SK-N-SH (cell line): ENCODE data around the gene PRIM1. TPM values are rescaled to one million over a fixed set of nuclear protein-coding genes. Genes with fewer than 3 reads are reported as not detected.

Experiments
- CTCF ChIA-PET: fragments of 300-600, 350-600 bp; formaldehyde crosslinking; extraction: SDS; loops from one replicate; lab custom pipeline; 2021; lab: Yijun Ruan, JAX
- POLR2A ChIA-PET: fragments of 350-600 bp; sonication (Branson Sonifier 250); formaldehyde crosslinking; extraction: SDS; loops from one replicate; lab custom pipeline; 2020; ENCODE audit warnings: antibody characterized with exemption, inconsistent platforms; lab: Yijun Ruan, JAX
- DNase-seq: peaks from one replicate; pipeline ENCODE4 v3.0.0; 2012
- H2AFZ ChIP-seq: fragments of 200-600 bp; sonication (generic); 2 replicates; pipeline ENCODE4 v1.8.1; 2016; ENCODE audit warnings: antibody characterized with exemption, mild to moderate bottlenecking, low read depth
- H3F3A ChIP-seq: fragments of 200-600 bp; sonication (generic); replicated peaks from 2 replicates; pipeline ENCODE3; 2016; ENCODE audit warnings: antibody characterized with exemption, mild to moderate bottlenecking; ENCODE audit not compliant: insufficient read depth
- H3K27ac ChIP-seq, 2 experiments: fragments of 200-500 bp in 1 of 2; fragments of 200-600 bp in 1 of 2; sonication (Bioruptor generic) in 1 of 2; sonication (generic), shearing (Covaris generic) in 1 of 2; 2 replicates each; pipeline versions ENCODE4 v1.5.1 to v1.6.1; 2014 to 2016; ENCODE audit warnings: low read depth in 2 of 2, inconsistent platforms in 1 of 2, low read length in 1 of 2, mild to moderate bottlenecking in 1 of 2, mixed read lengths in 1 of 2
- H3K27me3 ChIP-seq: fragments of 200-600 bp; sonication (generic), shearing (Covaris generic); 2 replicates; pipeline ENCODE4 v1.6.1; 2016; ENCODE audit warnings: mixed run types; ENCODE audit not compliant: insufficient read depth
- H3K36me3 ChIP-seq, 2 experiments: fragments of 200-500 bp in 1 of 2; fragments of 200-600 bp in 1 of 2; sonication (Bioruptor generic) in 1 of 2; sonication (generic) in 1 of 2; replicated peaks in 1 of 2; 2 replicates each; pipeline versions ENCODE3 to v1.5.1; 2014 to 2016; ENCODE audit warnings: low read length in 1 of 2, mild to moderate bottlenecking in 1 of 2; ENCODE audit not compliant: insufficient read depth in 2 of 2, control insufficient read depth in 1 of 2
- H3K4me1 ChIP-seq, 2 experiments: fragments of 200-500 bp in 1 of 2; fragments of 200-600 bp in 1 of 2; sonication (Bioruptor generic) in 1 of 2; sonication (generic), shearing (Covaris generic) in 1 of 2; 2 replicates each; pipeline versions ENCODE4 v1.5.1 to v1.6.1; 2014 to 2016; ENCODE audit warnings: low read depth in 1 of 2, low read length in 1 of 2, mixed run types in 1 of 2; ENCODE audit not compliant: insufficient read depth in 2 of 2, control insufficient read depth in 1 of 2
- H3K4me2 ChIP-seq: fragments of 200-600 bp; sonication (generic), shearing (Covaris generic); 2 replicates; pipeline ENCODE4 v1.6.1; 2017; ENCODE audit warnings: mixed run types
- H3K4me3 ChIP-seq, 2 experiments: fragments of 200-500 bp in 1 of 2; fragments of 200-600 bp in 1 of 2; sonication (Bioruptor generic) in 1 of 2; sonication (generic), shearing (Covaris generic) in 1 of 2; 2 replicates each; pipeline versions ENCODE4 v1.5.1 to v1.8.1; 2014 to 2016; ENCODE audit warnings: low read depth in 2 of 2, inconsistent platforms in 1 of 2, low read length in 1 of 2, mild to moderate bottlenecking in 1 of 2, mixed read lengths in 1 of 2, moderate library complexity in 1 of 2
- H3K79me2 ChIP-seq: fragments of 200-600 bp; sonication (generic); 2 replicates; pipeline ENCODE4 v1.8.1; 2017; ENCODE audit warnings: mild to moderate bottlenecking; ENCODE audit not compliant: insufficient read depth
- H3K9ac ChIP-seq: fragments of 200-600 bp; sonication (generic); 2 replicates; pipeline ENCODE4 v1.6.1; 2017; ENCODE audit warnings: mixed run types
- H3K9me2 ChIP-seq: fragments of 200-600 bp; sonication (generic); 2 replicates; pipeline ENCODE4 v1.6.1; 2017; ENCODE audit warnings: mixed run types
- H3K9me3 ChIP-seq: fragments of 200-600 bp; sonication (generic); 2 replicates; pipeline ENCODE4 v1.6.1; 2017; ENCODE audit warnings: mixed run types, mild to moderate bottlenecking, moderate library complexity
- H4K20me1 ChIP-seq: fragments of 200-600 bp; sonication (generic); 2 replicates; pipeline ENCODE4 v1.6.1; 2017; ENCODE audit warnings: mild to moderate bottlenecking, mixed run types; ENCODE audit not compliant: insufficient read depth
- CHD2 ChIP-seq: fragments of 150-350 bp; IDR thresholded peaks from 2 replicates; pipeline ENCODE4 v1.6.1; 2018; ENCODE audit warnings: low read length; ENCODE audit not compliant: partially characterized antibody
- ELF1 ChIP-seq: IDR thresholded peaks from 2 replicates; pipeline ENCODE4 v1.4.0; 2012
- EP300 ChIP-seq, 2 experiments: IDR thresholded peaks; 2 replicates each; pipeline versions ENCODE4 v1.4.0 to v1.6.1; 2012; ENCODE audit warnings: borderline replicate concordance in 1 of 2, low read depth in 1 of 2, low read length in 1 of 2
- GATA2 ChIP-seq: sonication (generic); formaldehyde crosslinking; IDR thresholded peaks from 2 replicates; pipeline ENCODE4 v1.5.0; 2020; ENCODE audit warnings: mild to moderate bottlenecking, missing genetic modification reagents
- MEF2A ChIP-seq: IDR thresholded peaks from 2 replicates; pipeline ENCODE4 v1.4.0; 2012; ENCODE audit warnings: low read depth, borderline replicate concordance
- NFIC ChIP-seq: IDR thresholded peaks from 2 replicates; pipeline ENCODE4 v1.4.0; 2012; ENCODE audit warnings: borderline replicate concordance
- NRF1 ChIP-seq: IDR thresholded peaks from 2 replicates; pipeline ENCODE4 v1.6.1; 2012; ENCODE audit warnings: low read depth, mild to moderate bottlenecking, low read length
- RCOR1 ChIP-seq: fragments of 150-350 bp; IDR thresholded peaks from 2 replicates; pipeline ENCODE4 v1.6.1; 2017; ENCODE audit warnings: antibody characterized with exemption, low read length
- RFX5 ChIP-seq: IDR thresholded peaks from 2 replicates; pipeline ENCODE4 v1.6.1; 2012; ENCODE audit warnings: mild to moderate bottlenecking, improper control_type of control experiment, low read length
- SIN3A ChIP-seq: IDR thresholded peaks from 2 replicates; pipeline ENCODE4 v1.6.1; 2012; ENCODE audit warnings: low read depth, mild to moderate bottlenecking, low read length, moderate library complexity, borderline replicate concordance
- SMC3 ChIP-seq: IDR thresholded peaks from 2 replicates; pipeline ENCODE4 v1.6.1; 2012; ENCODE audit warnings: low read depth, low read length, improper control_type of control experiment
- WGBS: methylation state at CpG from one replicate; pipeline ENCODE4 v1.1.6; 2017; ENCODE audit warnings: low lambda C conversion rate; 5-methylcytosine and 5-hydroxymethylcytosine counted together
- polyA plus RNA-seq, 3 experiments: library from polyadenylated mRNA; depleted of rRNA; stranded (reverse); fragments of >200 nt; gene quantifications; 2 replicates each; pipeline ENCODE4 v1.2.3, GENCODE V29; 2012
- TF ChIP-seq, protein P1 (sequence below): IDR thresholded peaks from 2 replicates; pipeline ENCODE4 v1.4.0; 2012; ENCODE audit warnings: low read depth
- TF ChIP-seq, protein P2 (sequence below): fragments of 150-350 bp; IDR thresholded peaks from 2 replicates; pipeline ENCODE4 v1.6.1; 2017; ENCODE audit warnings: antibody characterized with exemption, low read length, low read depth, borderline replicate concordance
- TF ChIP-seq, protein P3 (sequence below): IDR thresholded peaks from 2 replicates; pipeline ENCODE4 v1.4.0; 2012; ENCODE audit warnings: low read depth, borderline replicate concordance
- TF ChIP-seq, protein P4 (sequence below): fragments of 200-600 bp; sonication (generic); IDR thresholded peaks from 2 replicates; pipeline ENCODE4 v1.6.1; 2017; ENCODE audit warnings: antibody characterized with exemption, mild to moderate bottlenecking, moderate library complexity
- TF ChIP-seq, protein P5 (sequence below): IDR thresholded peaks from 2 replicates; pipeline ENCODE4 v1.6.1; 2012; ENCODE audit warnings: mild to moderate bottlenecking, low read depth, low read length, moderate library complexity

The PRIM1 gene
- polyA plus RNA-seq, 1 of the 3 experiments (the other 2 are of a cell fraction), result 10.9 TPM

DNA sequence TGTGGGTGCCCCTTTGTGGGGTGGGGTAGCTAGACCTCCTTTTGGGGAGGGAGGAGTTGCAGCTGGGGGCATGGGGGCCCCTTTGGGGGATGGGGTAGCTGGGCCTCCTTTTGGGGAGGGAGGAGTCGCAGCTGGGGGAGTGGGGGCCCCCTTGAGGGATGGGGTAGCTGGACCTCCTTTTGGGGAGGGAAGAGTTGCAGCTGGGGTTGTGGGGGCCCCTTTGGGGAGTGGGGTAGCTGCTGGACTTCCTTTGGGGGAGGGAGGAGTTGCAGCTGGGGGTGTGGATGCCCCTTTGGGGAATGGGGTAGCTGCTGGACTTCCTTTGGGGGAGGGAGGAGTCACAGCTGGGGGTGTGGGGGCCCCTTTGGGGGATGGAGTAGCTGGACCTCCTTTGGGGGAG is 34.0 kb downstream of the PRIM1 start:
- DNase-seq, result no peak
- Histone ChIP-seq H3K4me1 (peaks cover 22 to 23% of the 10 kb centered on the region in 2 experiments), H3K79me2 (peaks cover 79% of the 10 kb centered on the region), H3F3A (peaks cover 26% of the 10 kb centered on the region), H3K36me3 (peaks cover 53 to 69% of the 10 kb centered on the region in 2 experiments), H3K4me3 (no peak overlapping the region), H3K27me3 (no peaks in the 10 kb centered on the region), H3K27ac (no peak overlapping the region), H2AFZ (no peak overlapping the region), H3K9ac (no peak overlapping the region), H3K9me3 (no peaks in the 10 kb centered on the region), H4K20me1 (peaks cover 91% of the 10 kb centered on the region), H3K4me2 (no peak overlapping the region), H3K9me2 (no peaks in the 10 kb centered on the region)
- 100% methylated on average over 1 of the region's 1 CpG for WGBS
- CTCF ChIA-PET, result interaction anchor here (0.8 to 1.4 kb wide), 2 partner anchors 23 to 44 kb away, joined by 3 read pairs; no protein-coding TSS in a partner anchor
- POLR2A ChIA-PET, result interaction anchor here (1.0 kb wide), 1 partner anchor 8 kb away, joined by 5 read pairs; no protein-coding TSS in a partner anchor
- TF ChIP-seq, protein P1, sequence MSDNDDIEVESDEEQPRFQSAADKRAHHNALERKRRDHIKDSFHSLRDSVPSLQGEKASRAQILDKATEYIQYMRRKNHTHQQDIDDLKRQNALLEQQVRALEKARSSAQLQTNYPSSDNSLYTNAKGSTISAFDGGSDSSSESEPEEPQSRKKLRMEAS, result no peak
- TF ChIP-seq GATA2 (no peak), SIN3A (no peak), NRF1 (no peak), SMC3 (no peak), ELF1 (no peak), MEF2A (no peak), NFIC (no peak)
- TF ChIP-seq, protein P2, sequence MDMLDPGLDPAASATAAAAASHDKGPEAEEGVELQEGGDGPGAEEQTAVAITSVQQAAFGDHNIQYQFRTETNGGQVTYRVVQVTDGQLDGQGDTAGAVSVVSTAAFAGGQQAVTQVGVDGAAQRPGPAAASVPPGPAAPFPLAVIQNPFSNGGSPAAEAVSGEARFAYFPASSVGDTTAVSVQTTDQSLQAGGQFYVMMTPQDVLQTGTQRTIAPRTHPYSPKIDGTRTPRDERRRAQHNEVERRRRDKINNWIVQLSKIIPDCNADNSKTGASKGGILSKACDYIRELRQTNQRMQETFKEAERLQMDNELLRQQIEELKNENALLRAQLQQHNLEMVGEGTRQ, result no peak

DNA sequence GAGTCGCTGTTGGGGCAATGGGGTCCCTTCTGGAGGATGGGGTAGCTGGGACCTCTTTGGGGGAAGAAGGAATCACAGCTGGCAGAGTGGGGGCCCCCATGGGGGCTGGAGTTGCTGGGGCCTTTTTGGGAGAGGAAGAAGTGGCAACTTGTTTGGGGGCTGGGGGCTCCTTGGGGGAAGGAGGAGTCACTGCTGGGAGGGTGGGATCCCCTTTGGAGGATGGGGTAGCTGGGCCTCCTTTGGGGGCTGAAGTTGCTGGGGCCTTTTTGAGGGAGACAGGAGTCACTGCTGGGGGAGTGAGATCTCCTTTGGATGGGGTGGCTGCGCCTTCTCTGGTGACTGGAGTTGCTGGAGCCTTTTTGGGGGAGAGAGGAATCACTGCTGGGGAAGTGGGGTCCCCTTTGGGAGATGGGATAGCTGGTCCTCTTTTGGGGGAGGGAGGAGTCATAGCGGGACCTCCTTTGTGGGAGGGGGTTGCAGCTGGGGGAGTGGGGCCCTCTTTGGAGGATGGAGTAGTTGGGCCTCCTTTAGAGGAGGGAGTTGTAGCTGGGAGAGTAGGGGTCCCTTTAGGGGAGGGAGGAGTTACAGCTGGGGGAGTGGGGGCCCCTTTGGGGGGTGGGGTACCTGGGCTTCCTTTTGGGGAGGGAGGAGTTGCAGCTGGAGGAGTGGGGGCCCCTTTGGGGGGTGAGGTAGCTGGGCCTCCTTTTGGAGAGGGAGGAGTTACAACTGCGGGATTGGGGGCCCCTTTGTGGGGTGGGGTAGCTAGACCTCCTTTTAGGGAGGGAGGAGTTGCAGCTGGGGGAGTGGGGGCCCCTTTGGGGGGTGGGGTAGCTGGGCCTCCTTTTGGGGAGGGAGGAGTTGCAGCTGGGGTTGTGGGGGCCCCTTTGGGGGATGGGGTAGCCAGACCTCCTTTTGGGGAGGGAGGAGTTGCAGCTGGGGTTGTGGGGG is 34.9 kb downstream of the PRIM1 start:
- no peak overlapping the region for H3K27ac ChIP-seq
- H2AFZ ChIP-seq, result no peak overlapping the region
- H3K4me3 ChIP-seq, result no peak overlapping the region
- peaks cover 69% of the 10 kb centered on the region for H3K79me2 ChIP-seq
- POLR2A ChIA-PET, result interaction anchor here (1.5 kb wide), 1 partner anchor 8 kb away, joined by 8 read pairs; the partner anchor contains the start of gene NACA
- peaks cover 81% of the 10 kb centered on the region for H4K20me1 ChIP-seq
- no peak overlapping the region for H3K4me2 ChIP-seq
- WGBS, result 93% methylated on average over 4 of the region's 4 CpGs
- peaks cover 36% of the 10 kb centered on the region for H3F3A ChIP-seq
- H3K9ac ChIP-seq, result no peak overlapping the region
- no peaks in the 10 kb centered on the region for H3K9me3 ChIP-seq
- no peak for DNase-seq
- CTCF ChIA-PET, result no interaction called here
- TF ChIP-seq, protein P3, sequence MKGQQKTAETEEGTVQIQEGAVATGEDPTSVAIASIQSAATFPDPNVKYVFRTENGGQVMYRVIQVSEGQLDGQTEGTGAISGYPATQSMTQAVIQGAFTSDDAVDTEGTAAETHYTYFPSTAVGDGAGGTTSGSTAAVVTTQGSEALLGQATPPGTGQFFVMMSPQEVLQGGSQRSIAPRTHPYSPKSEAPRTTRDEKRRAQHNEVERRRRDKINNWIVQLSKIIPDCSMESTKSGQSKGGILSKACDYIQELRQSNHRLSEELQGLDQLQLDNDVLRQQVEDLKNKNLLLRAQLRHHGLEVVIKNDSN, result no peak
- TF ChIP-seq CHD2, result no peak
- TF ChIP-seq MEF2A, result no peak
- no peak for TF ChIP-seq EP300 (IDR thresholded peaks at IDR 0.05; ENCODE audit: borderline replicate concordance in 1 of 2, low read depth in 1 of 2, low read length in 1 of 2)
- no peak for TF ChIP-seq NFIC
- TF ChIP-seq, protein P4, sequence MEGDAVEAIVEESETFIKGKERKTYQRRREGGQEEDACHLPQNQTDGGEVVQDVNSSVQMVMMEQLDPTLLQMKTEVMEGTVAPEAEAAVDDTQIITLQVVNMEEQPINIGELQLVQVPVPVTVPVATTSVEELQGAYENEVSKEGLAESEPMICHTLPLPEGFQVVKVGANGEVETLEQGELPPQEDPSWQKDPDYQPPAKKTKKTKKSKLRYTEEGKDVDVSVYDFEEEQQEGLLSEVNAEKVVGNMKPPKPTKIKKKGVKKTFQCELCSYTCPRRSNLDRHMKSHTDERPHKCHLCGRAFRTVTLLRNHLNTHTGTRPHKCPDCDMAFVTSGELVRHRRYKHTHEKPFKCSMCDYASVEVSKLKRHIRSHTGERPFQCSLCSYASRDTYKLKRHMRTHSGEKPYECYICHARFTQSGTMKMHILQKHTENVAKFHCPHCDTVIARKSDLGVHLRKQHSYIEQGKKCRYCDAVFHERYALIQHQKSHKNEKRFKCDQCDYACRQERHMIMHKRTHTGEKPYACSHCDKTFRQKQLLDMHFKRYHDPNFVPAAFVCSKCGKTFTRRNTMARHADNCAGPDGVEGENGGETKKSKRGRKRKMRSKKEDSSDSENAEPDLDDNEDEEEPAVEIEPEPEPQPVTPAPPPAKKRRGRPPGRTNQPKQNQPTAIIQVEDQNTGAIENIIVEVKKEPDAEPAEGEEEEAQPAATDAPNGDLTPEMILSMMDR, result no peak
- TF ChIP-seq GATA2, result no peak
- TF ChIP-seq RFX5, result no peak
- TF ChIP-seq, protein P5, sequence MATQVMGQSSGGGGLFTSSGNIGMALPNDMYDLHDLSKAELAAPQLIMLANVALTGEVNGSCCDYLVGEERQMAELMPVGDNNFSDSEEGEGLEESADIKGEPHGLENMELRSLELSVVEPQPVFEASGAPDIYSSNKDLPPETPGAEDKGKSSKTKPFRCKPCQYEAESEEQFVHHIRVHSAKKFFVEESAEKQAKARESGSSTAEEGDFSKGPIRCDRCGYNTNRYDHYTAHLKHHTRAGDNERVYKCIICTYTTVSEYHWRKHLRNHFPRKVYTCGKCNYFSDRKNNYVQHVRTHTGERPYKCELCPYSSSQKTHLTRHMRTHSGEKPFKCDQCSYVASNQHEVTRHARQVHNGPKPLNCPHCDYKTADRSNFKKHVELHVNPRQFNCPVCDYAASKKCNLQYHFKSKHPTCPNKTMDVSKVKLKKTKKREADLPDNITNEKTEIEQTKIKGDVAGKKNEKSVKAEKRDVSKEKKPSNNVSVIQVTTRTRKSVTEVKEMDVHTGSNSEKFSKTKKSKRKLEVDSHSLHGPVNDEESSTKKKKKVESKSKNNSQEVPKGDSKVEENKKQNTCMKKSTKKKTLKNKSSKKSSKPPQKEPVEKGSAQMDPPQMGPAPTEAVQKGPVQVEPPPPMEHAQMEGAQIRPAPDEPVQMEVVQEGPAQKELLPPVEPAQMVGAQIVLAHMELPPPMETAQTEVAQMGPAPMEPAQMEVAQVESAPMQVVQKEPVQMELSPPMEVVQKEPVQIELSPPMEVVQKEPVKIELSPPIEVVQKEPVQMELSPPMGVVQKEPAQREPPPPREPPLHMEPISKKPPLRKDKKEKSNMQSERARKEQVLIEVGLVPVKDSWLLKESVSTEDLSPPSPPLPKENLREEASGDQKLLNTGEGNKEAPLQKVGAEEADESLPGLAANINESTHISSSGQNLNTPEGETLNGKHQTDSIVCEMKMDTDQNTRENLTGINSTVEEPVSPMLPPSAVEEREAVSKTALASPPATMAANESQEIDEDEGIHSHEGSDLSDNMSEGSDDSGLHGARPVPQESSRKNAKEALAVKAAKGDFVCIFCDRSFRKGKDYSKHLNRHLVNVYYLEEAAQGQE, result no peak
- TF ChIP-seq RCOR1, result no peak
- H3K4me1 ChIP-seq, result peaks cover 13 to 14% of the 10 kb centered on the region in 2 experiments
- no peaks in the 10 kb centered on the region for H3K27me3 ChIP-seq
- H3K9me2 ChIP-seq, result no peaks in the 10 kb centered on the region
- peaks cover 54 to 73% of the 10 kb centered on the region in 2 experiments for H3K36me3 ChIP-seq
